ENCODE measurements around the gene MMP25.

DNA sequence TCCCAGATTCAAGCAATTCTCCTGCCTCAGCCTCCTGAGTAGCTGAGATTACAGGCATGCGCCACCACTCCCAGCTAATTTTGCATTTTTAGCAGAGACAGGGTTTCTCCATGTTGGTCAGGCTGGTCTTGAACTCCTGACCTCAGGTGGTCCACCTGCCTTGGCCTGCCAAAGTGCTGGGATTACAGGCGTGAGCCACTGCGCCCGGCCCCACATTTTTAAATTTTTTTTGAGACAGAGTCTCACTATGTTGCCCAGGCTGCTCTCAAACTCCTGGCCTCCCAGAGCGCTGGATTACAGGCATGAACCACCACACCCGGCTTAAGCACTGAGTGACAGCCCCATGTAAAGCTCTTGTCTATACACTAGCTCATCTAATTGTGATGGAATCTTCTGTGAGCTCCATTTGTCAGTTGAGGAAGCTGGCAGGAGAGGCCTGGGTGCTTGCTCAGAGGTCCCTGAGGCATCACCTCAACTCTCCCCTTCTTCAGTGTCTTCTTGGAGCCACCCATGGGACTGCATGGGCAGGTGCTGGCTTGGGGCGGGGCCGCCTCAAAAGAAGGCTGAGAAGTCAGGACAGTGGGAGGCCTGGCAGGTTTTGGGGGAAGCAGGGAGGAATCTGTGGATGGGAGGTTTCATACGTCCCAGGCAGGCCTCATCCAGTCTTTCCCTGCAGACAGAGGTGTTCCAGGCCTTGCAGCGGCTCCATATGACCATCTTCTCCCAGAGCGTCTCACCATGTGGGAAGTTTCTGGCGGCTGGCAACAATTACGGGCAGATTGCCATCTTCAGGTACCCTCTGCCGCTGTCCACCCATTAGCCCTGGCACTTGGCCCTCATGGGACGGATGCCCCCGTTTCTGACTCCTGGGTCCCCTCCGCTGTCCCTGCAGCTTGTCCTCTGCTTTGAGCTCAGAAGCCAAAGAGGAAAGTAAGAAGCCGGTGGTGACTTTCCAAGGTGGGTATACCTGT lies 21.0 kb upstream of the MMP25 start:
- TF ChIP-seq, protein P1, sequence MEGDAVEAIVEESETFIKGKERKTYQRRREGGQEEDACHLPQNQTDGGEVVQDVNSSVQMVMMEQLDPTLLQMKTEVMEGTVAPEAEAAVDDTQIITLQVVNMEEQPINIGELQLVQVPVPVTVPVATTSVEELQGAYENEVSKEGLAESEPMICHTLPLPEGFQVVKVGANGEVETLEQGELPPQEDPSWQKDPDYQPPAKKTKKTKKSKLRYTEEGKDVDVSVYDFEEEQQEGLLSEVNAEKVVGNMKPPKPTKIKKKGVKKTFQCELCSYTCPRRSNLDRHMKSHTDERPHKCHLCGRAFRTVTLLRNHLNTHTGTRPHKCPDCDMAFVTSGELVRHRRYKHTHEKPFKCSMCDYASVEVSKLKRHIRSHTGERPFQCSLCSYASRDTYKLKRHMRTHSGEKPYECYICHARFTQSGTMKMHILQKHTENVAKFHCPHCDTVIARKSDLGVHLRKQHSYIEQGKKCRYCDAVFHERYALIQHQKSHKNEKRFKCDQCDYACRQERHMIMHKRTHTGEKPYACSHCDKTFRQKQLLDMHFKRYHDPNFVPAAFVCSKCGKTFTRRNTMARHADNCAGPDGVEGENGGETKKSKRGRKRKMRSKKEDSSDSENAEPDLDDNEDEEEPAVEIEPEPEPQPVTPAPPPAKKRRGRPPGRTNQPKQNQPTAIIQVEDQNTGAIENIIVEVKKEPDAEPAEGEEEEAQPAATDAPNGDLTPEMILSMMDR (IDR thresholded peaks at IDR 0.05; ENCODE audit: low read depth, low read length, poor library complexity, severe bottlenecking) = no peak
- no peak for TF ChIP-seq EZH2phosphoT487 (IDR thresholded peaks at IDR 0.05; ENCODE audit: borderline replicate concordance, low read length)

Data from DOHH2 (cell line).